ENCODE data around the gene TUBB4A. TPM values are rescaled to one million over a fixed set of nuclear protein-coding genes. Genes with fewer than 3 reads are reported as not detected.
"Not testable (repeated sequence)": the region's sequence is repeated elsewhere in the genome, so short reads cannot be mapped to it uniquely, and the experiment has no call there.

The TUBB4A gene
- under 1 TPM; 0.68 to 0.90 TPM for total RNA-seq
- polyA plus RNA-seq, result not detected
- long read RNA-seq, donor 1, result 0 reads
- long read RNA-seq, donor 2, result 0 reads

DNA sequence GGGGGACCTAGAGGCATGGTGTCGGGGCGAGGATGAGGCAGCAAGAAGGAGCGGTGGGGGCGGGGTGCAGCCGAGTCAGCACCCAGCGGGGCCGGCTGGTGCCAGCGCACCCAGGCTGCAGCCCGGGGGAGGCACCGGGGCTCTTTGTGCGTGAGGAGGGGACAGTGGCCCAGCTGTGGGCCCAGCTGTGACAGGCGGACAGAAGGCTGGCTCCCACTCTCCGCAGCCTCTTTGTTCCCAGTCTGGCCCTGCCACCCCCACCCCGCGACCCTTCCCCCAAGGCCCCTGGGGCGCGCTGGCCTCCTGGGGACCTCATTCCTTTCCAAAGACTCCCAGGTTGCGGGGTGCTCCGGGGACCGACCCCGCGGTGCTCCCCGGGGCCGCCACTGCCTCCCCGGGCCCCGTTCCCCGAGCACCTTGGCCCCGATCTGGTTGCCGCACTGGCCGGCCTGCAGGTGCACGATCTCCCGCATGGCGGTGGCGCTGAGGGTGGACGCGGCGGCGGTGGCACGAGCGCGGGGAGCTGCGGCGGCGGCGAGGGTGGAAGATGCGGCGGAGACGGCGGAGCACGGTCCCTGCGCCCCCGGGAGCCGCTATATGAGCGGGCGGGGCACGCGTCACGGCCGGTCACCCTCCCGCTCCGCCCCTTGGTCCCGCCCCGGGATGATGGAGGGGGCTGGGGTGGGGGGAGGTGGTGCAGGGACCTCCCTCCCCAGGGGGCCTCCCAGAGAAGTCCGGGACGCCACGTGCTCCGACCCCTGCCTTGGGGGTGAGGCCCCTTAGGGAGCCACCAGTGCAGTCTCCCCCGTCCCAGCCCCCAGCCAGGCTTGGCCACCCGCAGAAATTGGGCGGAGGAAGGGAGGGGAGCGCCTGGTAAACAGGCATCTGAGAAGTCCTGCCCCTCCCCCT, at the start of gene TUBB4A:
Gene TUBB4A, minus strand, starts transcription at position 570 of the 909 bp plus-strand sequence. Its CDS starts 97 bp downstream, at position 473.
- no peaks in the 10 kb centered on the region for H3K27me3 ChIP-seq (ENCODE audit: control insufficient read depth in 1 of 2, insufficient read depth in 2 of 2, low read length in 1 of 2)
- H3K27ac ChIP-seq (ENCODE audit: low read depth in 1 of 2, low read length in 2 of 2), result no peak within 1 kb of the TSS
- ATAC-seq (ENCODE audit: low FRiP score), result peak; percentile 22

DNA sequence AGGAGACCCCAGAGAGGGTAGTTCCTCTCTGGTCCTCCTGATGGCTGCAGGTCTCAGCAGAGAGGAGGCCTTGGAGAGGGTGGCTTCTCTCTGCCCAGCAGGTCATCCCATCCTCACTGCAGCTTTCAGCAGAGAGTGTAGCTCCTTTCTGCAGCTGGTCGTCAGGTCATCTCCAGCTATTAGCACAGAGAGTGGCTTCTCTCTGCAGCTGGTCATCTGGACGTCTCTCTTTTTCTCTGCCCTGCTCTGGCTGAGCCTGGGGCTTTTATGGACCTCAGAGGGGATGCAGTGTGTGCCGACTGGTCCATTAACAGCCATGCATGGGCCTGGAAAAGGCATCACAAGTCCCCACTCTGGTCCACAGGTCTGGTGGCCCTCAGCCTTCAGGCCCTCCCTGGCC, 49.0 kb upstream of the TUBB4A start:
- intact Hi-C loops (cut with DNase I), result no loop called here
- no peak overlapping the region for H3K27ac ChIP-seq (ENCODE audit: low read depth in 1 of 2, low read length in 2 of 2)

More for the DNA sequence above, at the start of gene TUBB4A:
- Histone ChIP-seq H3K9me3 (ENCODE audit: control insufficient read depth, low read length) (no peaks in the 10 kb centered on the region), H3K36me3 (ENCODE audit: control insufficient read depth in 1 of 2, insufficient read depth in 2 of 2, low read length in 1 of 2) (no peaks in the 10 kb centered on the region), H3K4me1 (ENCODE audit: control insufficient read depth in 1 of 2, insufficient read depth in 2 of 2, low read length in 2 of 2) (no peaks in the 10 kb centered on the region), H3K4me3 (ENCODE audit: low read length in 2 of 2) (peak within 1 kb of the TSS in 1 of 2 donors; percentile 16)
- DNase-seq, result no peak
- WGBS, 2 donors, result 1% methylated on average over 48 to 71 of the region's 71 CpGs
- intact Hi-C loops (cut with DNase I), result no loop called here

DNA sequence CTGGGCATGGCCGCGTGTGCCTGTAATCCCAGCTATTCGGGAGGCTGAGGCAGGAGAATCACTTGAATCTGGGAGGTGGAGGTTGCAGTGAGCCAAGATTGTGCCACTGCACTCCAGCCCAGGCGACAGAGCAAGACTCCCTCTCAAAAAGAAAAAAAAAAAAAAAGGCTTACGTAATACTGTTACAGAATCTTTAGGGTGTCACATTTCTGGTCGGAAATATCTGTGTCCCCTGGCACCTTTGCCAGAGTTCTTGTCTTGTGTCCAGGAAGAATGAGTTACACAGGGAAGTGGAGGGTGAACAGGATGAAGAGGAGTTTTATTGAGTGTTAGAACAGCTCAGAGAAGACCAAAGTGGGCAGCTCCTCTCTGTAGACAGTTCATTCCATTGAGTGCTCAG, 48.6 kb upstream of the TUBB4A start:
- WGBS, 2 donors, result 81 to 82% methylated on average over 6 of the region's 6 CpGs
- H3K36me3 ChIP-seq (ENCODE audit: control insufficient read depth in 1 of 2, insufficient read depth in 2 of 2, low read length in 1 of 2); DNase-seq; H3K27ac ChIP-seq (ENCODE audit: low read depth in 1 of 2, low read length in 2 of 2); ATAC-seq (ENCODE audit: low FRiP score); intact Hi-C loops (cut with DNase I); H3K27me3 ChIP-seq (ENCODE audit: control insufficient read depth in 1 of 2, insufficient read depth in 2 of 2, low read length in 1 of 2); H3K4me1 ChIP-seq (ENCODE audit: control insufficient read depth in 1 of 2, insufficient read depth in 2 of 2, low read length in 2 of 2); H3K4me3 ChIP-seq (ENCODE audit: low read length in 2 of 2); H3K9me3 ChIP-seq (ENCODE audit: control insufficient read depth, low read length): not testable (repeated sequence)

More for the DNA sequence above, 49.0 kb upstream of the TUBB4A start:
- no peaks in the 10 kb centered on the region for H3K4me1 ChIP-seq (ENCODE audit: control insufficient read depth in 1 of 2, insufficient read depth in 2 of 2, low read length in 2 of 2)
- no peaks in the 10 kb centered on the region for H3K36me3 ChIP-seq (ENCODE audit: control insufficient read depth in 1 of 2, insufficient read depth in 2 of 2, low read length in 1 of 2)
- no peak overlapping the region for H3K4me3 ChIP-seq (ENCODE audit: low read length in 2 of 2)
- 79 to 86% methylated on average over 3 of the region's 3 CpGs for WGBS, 2 donors
- no peak for ATAC-seq (ENCODE audit: low FRiP score)
- DNase-seq, result no peak
- H3K27me3 ChIP-seq (ENCODE audit: control insufficient read depth in 1 of 2, insufficient read depth in 2 of 2, low read length in 1 of 2), result no peaks in the 10 kb centered on the region
- H3K9me3 ChIP-seq (ENCODE audit: control insufficient read depth, low read length), result no peaks in the 10 kb centered on the region

DNA sequence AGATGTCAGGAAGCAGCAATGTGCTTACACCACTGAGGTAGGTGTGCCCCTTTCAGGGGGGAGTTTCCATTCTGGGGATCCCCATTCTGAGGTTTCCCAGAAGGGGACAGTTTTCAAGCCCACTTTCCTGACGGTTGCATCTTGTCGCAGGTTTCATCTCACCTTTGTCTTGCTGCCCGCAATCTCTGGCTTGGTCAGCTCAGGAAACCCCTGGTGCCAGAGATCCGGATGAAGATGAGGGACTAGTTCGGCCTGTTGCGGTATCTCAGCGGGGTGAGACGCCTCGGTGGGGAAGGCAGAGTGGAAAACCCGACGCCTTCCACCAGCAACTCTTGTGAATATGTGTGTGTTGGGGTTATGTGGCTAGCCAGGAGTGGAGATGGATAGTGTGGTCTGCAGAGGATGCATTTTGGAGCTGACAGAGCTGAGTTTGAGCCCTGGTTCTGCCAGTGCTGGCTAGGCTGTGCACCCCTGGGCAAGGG, 41.8 kb upstream of the TUBB4A start:
- intact Hi-C loops (cut with DNase I), result no loop called here
- Histone ChIP-seq H3K27ac (ENCODE audit: low read depth in 1 of 2, low read length in 2 of 2) (no peak overlapping the region), H3K9me3 (ENCODE audit: control insufficient read depth, low read length) (no peaks in the 10 kb centered on the region), H3K4me3 (ENCODE audit: low read length in 2 of 2) (no peak overlapping the region), H3K27me3 (ENCODE audit: control insufficient read depth in 1 of 2, insufficient read depth in 2 of 2, low read length in 1 of 2) (no peaks in the 10 kb centered on the region), H3K4me1 (ENCODE audit: control insufficient read depth in 1 of 2, insufficient read depth in 2 of 2, low read length in 2 of 2) (no peaks in the 10 kb centered on the region), H3K36me3 (ENCODE audit: control insufficient read depth in 1 of 2, insufficient read depth in 2 of 2, low read length in 1 of 2) (no peaks in the 10 kb centered on the region)
- 82 to 84% methylated on average over 11 of the region's 11 CpGs for WGBS, 2 donors
- ATAC-seq (ENCODE audit: low FRiP score) (no peak), DNase-seq (no peak)

DNA sequence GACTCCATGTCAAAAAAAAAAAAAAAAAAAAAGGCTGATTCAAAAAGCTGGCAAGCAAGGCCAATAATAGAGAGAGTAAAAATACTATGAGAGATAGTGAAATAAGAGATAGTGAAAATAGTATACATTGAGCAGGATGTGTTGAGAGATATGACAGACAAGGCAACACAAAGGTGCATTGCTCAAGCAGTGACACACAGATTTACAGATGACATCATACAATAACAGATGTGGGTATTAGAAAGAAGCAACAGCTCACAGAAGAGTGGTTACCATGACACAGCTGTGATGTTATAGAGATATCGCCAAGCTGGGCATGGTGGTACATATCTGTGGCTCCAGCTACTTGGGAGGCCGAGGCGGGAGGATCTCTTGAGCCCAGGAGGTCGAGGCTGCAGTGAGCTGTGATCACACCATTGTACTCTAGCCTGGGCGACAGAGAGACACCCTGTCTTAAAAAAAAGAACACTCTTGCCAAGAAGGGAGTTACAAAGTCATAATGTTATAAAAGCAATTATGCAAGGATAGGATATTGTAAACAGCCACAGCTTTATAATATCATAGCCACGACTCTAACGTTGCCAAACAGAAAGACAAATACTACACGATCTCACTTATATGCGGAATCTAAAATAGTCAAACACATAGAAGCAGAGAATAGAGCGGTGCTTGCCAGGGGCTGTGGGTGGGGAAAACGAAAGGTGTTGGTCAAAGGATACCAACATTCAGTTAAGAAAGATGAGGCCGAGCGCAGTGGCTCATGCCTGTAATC, 39.0 kb upstream of the TUBB4A start:
- no peak overlapping the region for H3K4me3 ChIP-seq (ENCODE audit: low read length in 2 of 2)
- DNase-seq (no peak), ATAC-seq (ENCODE audit: low FRiP score) (no peak)
- WGBS, 2 donors, result 74 to 77% methylated on average over 13 of the region's 13 CpGs
- H3K4me1 ChIP-seq (ENCODE audit: control insufficient read depth in 1 of 2, insufficient read depth in 2 of 2, low read length in 2 of 2), result no peaks in the 10 kb centered on the region
- intact Hi-C loops (cut with DNase I), result no loop called here
- H3K27ac ChIP-seq (ENCODE audit: low read depth in 1 of 2, low read length in 2 of 2), result no peak overlapping the region
- no peaks in the 10 kb centered on the region for H3K36me3 ChIP-seq (ENCODE audit: control insufficient read depth in 1 of 2, insufficient read depth in 2 of 2, low read length in 1 of 2)
- H3K9me3 ChIP-seq (ENCODE audit: control insufficient read depth, low read length), result no peaks in the 10 kb centered on the region
- H3K27me3 ChIP-seq (ENCODE audit: control insufficient read depth in 1 of 2, insufficient read depth in 2 of 2, low read length in 1 of 2), result no peaks in the 10 kb centered on the region

DNA sequence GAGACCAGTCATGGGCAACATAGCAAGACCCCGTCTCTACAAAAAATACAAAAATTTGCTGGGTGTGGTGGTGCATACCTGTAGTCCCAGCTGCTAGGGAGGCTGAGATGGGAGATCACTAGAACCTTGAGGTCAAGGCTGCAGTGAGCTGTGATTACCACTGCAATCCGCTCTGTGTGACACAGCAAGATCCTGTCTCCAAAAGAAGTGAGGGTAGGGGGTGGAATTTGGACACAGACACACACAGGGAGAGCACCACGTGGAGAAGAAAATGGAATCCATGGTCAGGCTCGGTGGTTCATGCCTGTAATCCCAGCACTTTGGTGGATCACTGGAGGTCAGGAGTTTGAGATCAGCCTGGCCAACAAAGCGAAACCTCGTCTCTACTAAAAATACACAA, 37.4 kb upstream of the TUBB4A start:
- no peaks in the 10 kb centered on the region for H3K27me3 ChIP-seq (ENCODE audit: control insufficient read depth in 1 of 2, insufficient read depth in 2 of 2, low read length in 1 of 2)
- H3K36me3 ChIP-seq (ENCODE audit: control insufficient read depth in 1 of 2, insufficient read depth in 2 of 2, low read length in 1 of 2), result no peaks in the 10 kb centered on the region
- H3K27ac ChIP-seq (ENCODE audit: low read depth in 1 of 2, low read length in 2 of 2), result no peak overlapping the region
- no peak overlapping the region for H3K4me3 ChIP-seq (ENCODE audit: low read length in 2 of 2)
- DNase-seq (no peak), ATAC-seq (ENCODE audit: low FRiP score) (no peak)
- intact Hi-C loops (cut with DNase I), result no loop called here
- WGBS, 2 donors, result 82 to 84% methylated on average over 6 of the region's 6 CpGs
- no peaks in the 10 kb centered on the region for H3K4me1 ChIP-seq (ENCODE audit: control insufficient read depth in 1 of 2, insufficient read depth in 2 of 2, low read length in 2 of 2)
- H3K9me3 ChIP-seq (ENCODE audit: control insufficient read depth, low read length), result no peaks in the 10 kb centered on the region

DNA sequence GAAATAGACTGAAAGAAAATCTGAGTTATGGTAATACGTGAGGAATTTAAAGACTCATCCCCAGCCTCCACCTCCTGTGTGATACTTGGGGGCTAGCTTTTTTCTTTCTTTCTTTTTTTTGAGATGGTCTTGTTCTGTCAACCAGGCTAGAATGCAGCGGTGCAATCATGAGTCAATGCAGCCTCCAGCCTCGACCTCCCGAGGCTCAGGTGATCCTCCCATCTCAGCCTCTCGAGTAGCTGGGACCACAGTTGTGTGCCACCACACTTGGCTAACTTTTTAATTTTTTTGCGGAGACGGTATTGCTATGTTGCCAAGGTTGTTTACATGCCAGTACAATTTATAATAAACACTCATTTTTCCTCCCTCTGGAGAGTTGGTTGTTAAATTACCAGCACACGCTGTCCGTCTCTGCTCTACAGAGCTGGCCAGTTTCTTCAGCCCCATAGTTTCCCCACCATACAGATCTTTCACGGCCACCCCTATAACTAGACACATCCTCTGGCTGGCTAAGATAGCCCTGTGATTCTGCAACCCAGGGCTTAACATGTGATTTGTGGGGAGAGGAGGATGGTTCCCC, 33.5 kb upstream of the TUBB4A start:
- Histone ChIP-seq H3K9me3 (ENCODE audit: control insufficient read depth, low read length) (no peaks in the 10 kb centered on the region), H3K36me3 (ENCODE audit: control insufficient read depth in 1 of 2, insufficient read depth in 2 of 2, low read length in 1 of 2) (no peaks in the 10 kb centered on the region), H3K4me3 (ENCODE audit: low read length in 2 of 2) (no peak overlapping the region), H3K4me1 (ENCODE audit: control insufficient read depth in 1 of 2, insufficient read depth in 2 of 2, low read length in 2 of 2) (no peaks in the 10 kb centered on the region), H3K27ac (ENCODE audit: low read depth in 1 of 2, low read length in 2 of 2) (no peak overlapping the region), H3K27me3 (ENCODE audit: control insufficient read depth in 1 of 2, insufficient read depth in 2 of 2, low read length in 1 of 2) (no peaks in the 10 kb centered on the region)
- ATAC-seq (ENCODE audit: low FRiP score) (no peak), DNase-seq (no peak)
- intact Hi-C loops (cut with DNase I), result no loop called here
- 87 to 90% methylated on average over 10 of the region's 10 CpGs for WGBS, 2 donors

DNA sequence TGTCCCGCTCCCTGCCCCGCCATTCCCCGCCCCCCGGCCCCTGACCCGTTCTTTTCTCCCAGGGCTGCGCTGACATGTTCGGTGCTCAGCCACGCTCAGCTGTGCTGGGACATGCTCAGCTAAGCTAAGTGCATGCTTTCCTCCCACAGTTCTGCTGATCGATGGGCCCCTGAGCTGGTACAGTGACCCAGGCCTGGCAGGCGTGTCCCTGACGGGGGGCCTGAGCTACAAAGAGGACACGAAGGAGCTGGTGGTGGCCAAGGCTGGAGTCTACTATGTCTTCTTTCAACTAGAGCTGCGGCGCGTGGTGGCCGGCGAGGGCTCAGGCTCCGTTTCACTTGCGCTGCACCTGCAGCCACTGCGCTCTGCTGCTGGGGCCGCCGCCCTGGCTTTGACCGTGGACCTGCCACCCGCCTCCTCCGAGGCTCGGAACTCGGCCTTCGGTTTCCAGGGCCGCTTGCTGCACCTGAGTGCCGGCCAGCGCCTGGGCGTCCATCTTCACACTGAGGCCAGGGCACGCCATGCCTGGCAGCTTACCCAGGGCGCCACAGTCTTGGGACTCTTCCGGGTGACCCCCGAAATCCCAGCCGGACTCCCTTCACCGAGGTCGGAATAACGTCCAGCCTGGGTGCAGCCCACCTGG, 32.5 kb upstream of the TUBB4A start:
- intact Hi-C loops (cut with DNase I), result no loop called here
- Histone ChIP-seq H3K4me1 (ENCODE audit: control insufficient read depth in 1 of 2, insufficient read depth in 2 of 2, low read length in 2 of 2) (no peaks in the 10 kb centered on the region), H3K27me3 (ENCODE audit: control insufficient read depth in 1 of 2, insufficient read depth in 2 of 2, low read length in 1 of 2) (no peaks in the 10 kb centered on the region), H3K9me3 (ENCODE audit: control insufficient read depth, low read length) (no peaks in the 10 kb centered on the region), H3K36me3 (ENCODE audit: control insufficient read depth in 1 of 2, insufficient read depth in 2 of 2, low read length in 1 of 2) (no peaks in the 10 kb centered on the region), H3K4me3 (ENCODE audit: low read length in 2 of 2) (no peak overlapping the region), H3K27ac (ENCODE audit: low read depth in 1 of 2, low read length in 2 of 2) (no peak overlapping the region)
- no peak for DNase-seq
- WGBS, 2 donors, result 35 to 39% methylated on average over 40 of the region's 40 CpGs
- ATAC-seq (ENCODE audit: low FRiP score), result no peak

Data from aorta (tissue), 5 donors.